Gastrocnemius medialis (tissue), 4 donors: Measurements from ENCODE around the gene CHCHD10.

Experiments used
- CTCF ChIP-seq, 5 experiments: fragments of 450-650 bp in 3 of 5; fragments of 200-600 bp in 2 of 5; sonication (generic) in 2 of 5; IDR thresholded peaks in 4 of 5; conservative IDR thresholded peaks in 1 of 5; 1 replicate in 4 of 5; 2 replicates in 1 of 5; pipeline ENCODE4 v1.5.1; 2016 to 2019; ENCODE audit warnings: antibody characterized with exemption in 5 of 5, mild to moderate bottlenecking in 3 of 5, moderate library complexity in 3 of 5
- POLR2A ChIP-seq, 2 donors: fragments of 450-650 bp; IDR thresholded peaks; one replicate each; pipeline ENCODE4 v1.6.1; 2017; ENCODE audit warnings: antibody characterized with exemption in 2 of 2, mild to moderate bottlenecking in 2 of 2, moderate library complexity in 2 of 2

- TF ChIP-seq POLR2A (IDR thresholded peaks at IDR 0.05) (no peak), CTCF (IDR thresholded peaks at IDR 0.05 in 4 of 5, conservative IDR thresholded peaks at IDR 0.05 in 1 of 5) (no peak)
Measured at GRCh38 chr22:23796461-23796860, 28.7 kb upstream of the CHCHD10 start.
